ENCODE results near the gene PSMA6.
"Not testable (repeated sequence)": the region's sequence is repeated elsewhere in the genome, so short reads cannot be mapped to it uniquely, and the experiment has no call there.

Gene PSMA6

GRCh38 chr14:35250319-35250718 lies 41.9 kb upstream of the PSMA6 start:
- Histone ChIP-seq H3K27ac (replicated peaks) (no peak overlapping the region), H3K4me3 (replicated peaks; ENCODE audit: insufficient read depth, low read length) (no peak overlapping the region), H3K27me3 (ENCODE audit: insufficient read depth, poor library complexity, severe bottlenecking) (no peaks in the 10 kb centered on the region)
- TF ChIP-seq POLR2AphosphoS5 (IDR thresholded peaks at IDR 0.05; ENCODE audit: low read depth) = no peak
- no peak for TF ChIP-seq CTCF (IDR thresholded peaks at IDR 0.05; ENCODE audit: insufficient read depth, low read length)
- no peak for TF ChIP-seq REST (IDR thresholded peaks at IDR 0.05; ENCODE audit: insufficient replicate concordance, low read depth)
- TF ChIP-seq GABPA (IDR thresholded peaks at IDR 0.05; ENCODE audit: low read depth) = no peak
- TF ChIP-seq SPI1 (IDR thresholded peaks at IDR 0.05; ENCODE audit: borderline replicate concordance, low read depth) = no peak
- DNase-seq (ENCODE audit: low read depth in 1 of 2, low spot score in 1 of 2) = no peak

DNA sequence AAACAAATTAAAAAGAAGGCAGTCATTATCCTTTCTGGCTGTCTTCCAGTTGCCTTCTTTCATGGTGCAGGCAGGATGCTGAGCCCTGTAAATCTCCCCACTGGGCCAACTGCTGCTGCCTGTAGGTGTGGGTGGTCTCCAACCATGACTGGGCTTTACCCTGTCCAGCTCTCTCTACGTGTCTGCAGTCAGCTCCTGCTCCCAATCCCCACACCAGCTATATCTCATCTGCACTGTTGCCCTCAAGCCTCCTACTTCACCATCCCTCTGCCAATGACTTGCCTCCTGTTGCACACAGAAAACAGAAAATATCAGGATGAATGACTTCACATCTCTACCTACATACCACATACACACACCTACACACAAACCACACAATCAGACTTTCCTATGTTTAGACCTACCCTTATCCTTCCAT lies 39.7 kb upstream of the PSMA6 start:
- no peak for TF ChIP-seq CTCF (IDR thresholded peaks at IDR 0.05; ENCODE audit: insufficient read depth, low read length)
- TF ChIP-seq SPI1 (IDR thresholded peaks at IDR 0.05; ENCODE audit: borderline replicate concordance, low read depth) = no peak
- no peak for TF ChIP-seq POLR2AphosphoS5 (IDR thresholded peaks at IDR 0.05; ENCODE audit: low read depth)
- TF ChIP-seq GABPA (IDR thresholded peaks at IDR 0.05; ENCODE audit: low read depth) = no peak
- no peak for TF ChIP-seq REST (IDR thresholded peaks at IDR 0.05; ENCODE audit: insufficient replicate concordance, low read depth)
- Histone ChIP-seq H3K27me3 (ENCODE audit: insufficient read depth, poor library complexity, severe bottlenecking) (no peaks in the 10 kb centered on the region), H3K27ac (replicated peaks) (no peak overlapping the region), H3K4me3 (replicated peaks; ENCODE audit: insufficient read depth, low read length) (no peak overlapping the region)
- no peak for DNase-seq (ENCODE audit: low read depth in 1 of 2, low spot score in 1 of 2)

GRCh38 chr14:35253056-35253455 lies 39.1 kb upstream of the PSMA6 start:
- not testable (repeated sequence) for H3K4me3 ChIP-seq (replicated peaks; ENCODE audit: insufficient read depth, low read length); H3K27me3 ChIP-seq (ENCODE audit: insufficient read depth, poor library complexity, severe bottlenecking); H3K27ac ChIP-seq (replicated peaks); DNase-seq (ENCODE audit: low read depth in 1 of 2, low spot score in 1 of 2)

- H3K27ac ChIP-seq (replicated peaks); DNase-seq (ENCODE audit: low read depth in 1 of 2, low spot score in 1 of 2); H3K4me3 ChIP-seq (replicated peaks; ENCODE audit: insufficient read depth, low read length); H3K27me3 ChIP-seq (ENCODE audit: insufficient read depth, poor library complexity, severe bottlenecking): not testable (repeated sequence)
Measured at GRCh38 chr14:35254034-35254622, 38.1 kb upstream of the PSMA6 start.

DNA sequence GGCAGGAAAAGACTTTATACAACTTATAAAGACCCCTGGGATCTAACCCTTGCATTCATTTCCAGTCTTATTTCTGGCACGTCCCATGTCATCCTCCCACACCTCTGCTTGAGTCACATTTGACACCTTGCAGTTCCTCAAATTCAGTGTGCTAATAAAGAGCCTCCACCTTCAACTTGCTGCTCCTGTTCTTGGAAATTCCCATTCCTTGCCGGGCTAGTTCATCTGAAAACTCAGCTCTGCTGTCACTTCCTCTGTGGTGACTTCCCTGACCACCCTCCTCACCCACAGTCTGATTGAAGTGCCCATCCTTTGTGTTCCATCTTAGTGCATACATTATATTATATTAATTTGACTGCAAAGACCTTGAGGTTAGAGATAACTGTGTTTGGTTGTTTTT lies 37.4 kb upstream of the PSMA6 start:
- no peak for DNase-seq (ENCODE audit: low read depth in 1 of 2, low spot score in 1 of 2)
- H3K27me3 ChIP-seq (ENCODE audit: insufficient read depth, poor library complexity, severe bottlenecking) = no peaks in the 10 kb centered on the region
- H3K4me3 ChIP-seq (replicated peaks; ENCODE audit: insufficient read depth, low read length) = no peak overlapping the region
- H3K27ac ChIP-seq (replicated peaks) = no peak overlapping the region
- TF ChIP-seq GABPA (IDR thresholded peaks at IDR 0.05; ENCODE audit: low read depth) (no peak), REST (IDR thresholded peaks at IDR 0.05; ENCODE audit: insufficient replicate concordance, low read depth) (no peak), POLR2AphosphoS5 (IDR thresholded peaks at IDR 0.05; ENCODE audit: low read depth) (no peak), SPI1 (IDR thresholded peaks at IDR 0.05; ENCODE audit: borderline replicate concordance, low read depth) (peak; percentile 64; the same call in 1 of the 2 replicates), CTCF (IDR thresholded peaks at IDR 0.05; ENCODE audit: insufficient read depth, low read length) (no peak)
